Medulla oblongata (tissue), 1 donor: ENCODE data around the gene DENND1A.

Source experiments
- DNase-seq: peaks from one replicate; pipeline ENCODE4 v3.0.0-alpha.2; 2015; ENCODE audit errors: extremely low spot score

The DENND1A gene

DNA sequence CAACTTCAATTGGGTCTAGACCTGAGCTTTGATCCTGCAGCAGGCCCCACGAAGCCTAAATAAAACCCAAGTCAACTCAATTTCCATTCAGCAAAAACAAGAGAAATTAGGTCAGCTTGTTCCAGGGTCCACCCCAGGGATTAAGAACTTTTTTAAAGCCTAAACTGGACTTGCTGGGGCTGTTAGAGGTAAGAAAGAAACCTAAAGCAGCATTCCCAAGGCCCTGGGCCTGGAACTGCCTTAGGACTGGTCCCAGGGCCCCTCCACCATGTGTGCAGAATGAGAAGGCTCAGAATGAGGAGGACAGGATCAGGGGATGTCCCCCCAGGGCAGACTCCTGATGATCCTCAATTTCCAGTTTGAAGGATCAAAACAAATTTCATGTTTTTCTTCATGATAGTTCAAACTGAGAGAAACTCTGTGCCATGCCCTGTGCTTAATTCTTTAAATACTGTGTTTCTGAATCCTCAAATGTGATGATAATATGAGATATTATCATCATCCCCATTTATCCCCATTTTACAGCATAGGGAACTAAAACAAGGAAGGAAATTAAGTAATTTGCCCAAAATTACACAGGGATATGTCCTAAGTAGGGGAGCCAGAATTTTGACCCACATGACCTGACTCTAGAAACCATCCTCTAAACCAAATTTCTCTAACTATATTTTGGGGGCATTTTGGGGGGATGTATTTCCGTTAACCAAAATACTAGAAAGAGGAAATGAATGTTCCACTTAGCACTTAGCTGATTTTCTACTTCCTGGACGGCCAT, 64.5 kb downstream of the DENND1A start:
- DNase-seq = no peak

DNA sequence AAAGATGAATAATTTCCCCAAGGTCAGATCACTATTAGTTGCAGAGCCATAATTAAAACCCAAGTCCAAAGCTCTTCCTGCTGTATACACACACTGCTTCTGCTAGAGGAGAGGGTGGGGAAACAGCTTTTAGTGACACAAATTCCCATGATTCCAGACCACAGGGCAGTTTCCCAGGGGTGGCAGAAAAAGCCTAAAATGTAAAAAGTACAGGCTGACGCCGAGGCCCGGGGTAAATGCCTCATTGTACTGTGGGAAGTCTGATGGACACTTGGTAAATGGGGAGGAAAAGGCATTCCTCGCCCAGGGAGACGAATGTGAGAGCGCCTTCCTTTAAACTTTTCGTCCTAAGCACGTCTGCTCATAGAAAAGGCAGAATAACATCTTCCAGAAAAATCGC, 65.7 kb downstream of the DENND1A start:
- no peak for DNase-seq

DNA sequence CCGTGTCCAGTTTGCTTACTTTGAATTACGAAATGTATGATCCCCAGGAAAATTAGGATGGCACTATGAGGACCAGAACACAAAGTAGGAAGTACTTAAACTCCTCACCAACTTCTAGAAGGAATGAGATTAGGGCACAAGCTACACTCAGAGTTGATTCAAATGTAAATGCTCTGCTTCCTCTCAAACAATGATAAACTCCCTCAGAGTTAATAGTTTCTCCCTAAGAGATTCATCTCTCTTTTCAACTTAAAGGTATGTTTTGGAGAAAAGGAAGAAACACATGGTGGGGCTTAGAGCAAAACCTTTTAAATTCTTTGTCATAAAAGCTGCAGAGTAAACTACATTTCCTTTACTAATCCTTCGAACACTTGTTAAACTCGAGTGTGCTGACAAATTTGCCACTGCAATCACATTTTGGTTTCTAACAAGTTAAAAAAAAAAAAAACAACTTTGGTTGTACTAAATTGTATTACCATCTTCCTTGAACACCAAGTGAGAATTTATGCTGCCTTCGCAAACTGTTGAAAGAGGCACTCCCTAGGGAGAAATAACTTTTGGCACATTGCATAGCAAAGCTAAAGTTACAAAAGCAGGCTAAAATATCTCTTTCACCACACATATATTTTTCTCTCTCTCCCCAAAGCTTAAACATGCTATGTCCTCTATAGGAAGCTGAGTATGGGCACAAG, 66.6 kb downstream of the DENND1A start:
- DNase-seq = no peak

GRCh38 chr9:123861756-123862120, 68.2 kb downstream of the DENND1A start:
- no peak for DNase-seq

DNA sequence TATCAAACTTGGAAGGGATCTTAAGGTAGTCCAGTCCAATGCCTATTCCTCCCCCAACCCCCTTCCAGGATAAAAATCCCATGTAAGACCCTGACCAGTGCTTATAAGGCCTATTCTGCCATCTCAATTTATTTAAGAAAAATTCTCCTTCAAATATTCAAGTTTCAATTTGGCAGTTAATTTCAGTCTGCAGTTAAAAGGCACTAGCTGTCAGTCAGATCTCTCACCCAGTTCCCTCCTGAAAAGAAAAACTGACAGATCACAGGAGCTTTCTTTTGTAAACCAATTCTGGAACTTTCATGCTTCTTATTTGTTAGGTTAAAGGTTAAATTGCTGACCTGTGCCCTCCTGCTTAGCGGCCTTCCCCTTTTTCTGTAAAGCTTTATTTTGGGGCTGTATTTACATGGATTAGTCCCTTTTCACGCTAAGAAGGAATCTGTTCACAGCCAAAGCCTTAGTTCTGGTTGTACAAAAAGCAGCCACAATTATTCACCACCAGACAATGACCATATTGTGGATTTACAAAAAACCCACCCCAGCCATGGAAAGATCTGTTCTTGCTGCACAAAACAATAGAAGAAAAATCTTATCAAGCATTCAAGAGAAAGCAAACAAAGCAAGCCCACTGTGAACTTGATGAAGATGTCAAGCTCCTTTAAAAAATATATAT, 68.7 kb downstream of the DENND1A start:
- peak; percentile 38 for DNase-seq

- peak; percentile 42 for DNase-seq
These were observed 69.3 kb downstream of the DENND1A start for GRCh38 chr9:123860603-123861002.

GRCh38 chr9:123852403-123852802, 77.5 kb downstream of the DENND1A start:
- no peak for DNase-seq

GRCh38 chr9:123851851-123852250, 78.1 kb downstream of the DENND1A start:
- no peak for DNase-seq

DNA sequence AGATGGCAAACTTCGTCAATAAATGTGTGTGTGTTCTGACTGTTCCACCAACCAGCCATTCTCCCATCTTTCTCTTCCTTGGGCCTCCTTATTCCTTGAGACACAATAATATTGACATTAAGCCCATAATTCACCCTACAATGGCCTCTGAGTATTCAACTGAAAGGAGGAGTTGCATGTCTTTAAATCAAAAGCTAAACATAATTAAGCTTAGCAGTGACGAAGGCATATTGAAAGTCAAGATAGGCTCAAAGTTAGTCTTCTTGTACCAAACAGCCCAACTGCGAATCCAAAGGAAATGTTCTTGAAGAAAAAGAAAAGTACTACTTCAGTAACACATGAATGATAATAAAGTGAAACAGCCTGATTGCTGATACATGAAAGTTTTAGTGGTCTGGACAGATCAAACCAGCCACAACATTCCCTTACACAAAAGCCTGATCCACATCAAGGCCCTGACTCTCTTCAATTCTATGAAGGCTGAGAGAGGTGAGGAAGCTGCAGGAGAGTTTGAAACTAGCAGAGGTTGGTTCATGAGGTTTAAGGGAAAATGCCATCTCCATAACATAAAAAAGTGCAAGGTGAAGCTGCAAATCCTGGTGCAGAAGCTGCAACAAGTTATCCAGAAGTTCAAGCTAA, 81.4 kb downstream of the DENND1A start:
- DNase-seq = no peak

DNA sequence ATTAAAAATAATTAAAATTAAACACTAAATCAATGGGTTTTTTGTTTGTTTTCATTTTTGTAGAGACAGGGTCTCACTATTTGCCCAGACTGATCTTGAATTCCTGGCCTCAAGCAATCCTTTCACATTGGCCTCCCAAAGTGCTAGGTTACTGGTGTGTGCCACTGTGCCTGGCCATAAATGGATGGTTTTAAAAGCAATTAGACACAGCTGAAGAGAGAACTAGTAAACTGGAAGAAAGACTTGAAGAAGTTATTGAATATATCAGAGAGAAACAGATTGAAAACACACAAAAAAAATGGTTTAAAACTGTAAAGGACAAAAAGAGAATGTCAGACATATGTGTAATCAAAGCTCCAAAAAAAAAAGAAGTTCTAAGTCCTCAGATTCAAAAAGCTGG, 83.0 kb downstream of the DENND1A start:
- no peak for DNase-seq

GRCh38 chr9:123843703-123844102, 86.2 kb downstream of the DENND1A start:
- no peak for DNase-seq

GRCh38 chr9:123835821-123836220, 94.1 kb downstream of the DENND1A start:
- no peak for DNase-seq

GRCh38 chr9:123834889-123835562, 94.9 kb downstream of the DENND1A start:
- DNase-seq = peak; percentile 80

DNA sequence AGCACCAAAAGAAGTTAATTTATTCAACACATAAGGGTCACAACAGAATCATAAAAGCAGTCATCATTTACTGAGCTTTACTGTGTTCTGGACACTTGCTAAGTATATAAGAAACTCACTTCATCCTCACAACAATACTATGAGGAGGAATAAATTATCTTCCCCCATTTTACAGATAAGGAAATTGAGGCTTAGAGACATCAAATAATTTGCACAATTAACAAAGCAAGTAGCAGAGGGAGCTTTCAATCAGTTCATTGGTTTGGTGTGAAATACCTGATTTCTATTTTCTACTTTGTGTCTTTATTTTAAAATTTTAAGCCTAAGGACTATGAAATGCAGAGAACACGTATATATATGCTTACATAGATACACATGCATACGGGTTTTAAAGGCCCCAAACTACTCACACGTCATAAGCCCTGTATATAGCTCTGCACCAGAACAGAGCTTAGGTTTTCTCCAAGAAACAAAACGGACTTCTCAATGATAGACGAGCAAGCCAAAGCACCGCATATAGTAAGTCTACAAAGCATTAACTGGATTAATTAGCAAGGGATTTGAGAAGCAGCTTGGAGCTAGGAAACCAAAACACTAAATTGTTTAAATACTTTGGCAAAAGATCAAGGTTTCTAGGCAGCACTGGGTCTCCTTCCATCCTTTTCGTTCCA, 95.6 kb downstream of the DENND1A start:
- no peak for DNase-seq

GRCh38 chr9:123832858-123833650, 96.9 kb downstream of the DENND1A start:
- DNase-seq = no peak

DNA sequence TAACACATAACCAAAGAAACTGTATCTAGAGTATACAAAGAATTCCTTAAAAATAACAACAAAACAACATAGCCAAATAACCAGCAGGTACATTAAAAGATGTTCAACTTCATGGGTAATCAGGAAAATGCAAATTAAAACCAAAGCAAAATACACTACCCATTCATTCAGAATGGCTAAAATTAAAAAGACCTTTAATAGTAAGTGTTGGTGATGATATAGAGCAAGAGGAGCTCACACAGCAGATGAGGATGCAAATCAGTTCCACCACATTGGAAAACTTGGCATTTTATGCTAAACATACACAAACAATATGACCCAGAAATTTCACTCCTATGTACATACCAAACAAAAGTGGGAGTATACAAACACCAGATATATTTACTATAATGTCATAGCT, 97.8 kb downstream of the DENND1A start:
- DNase-seq = no peak

- DNase-seq = no peak
These were observed 101.5 kb downstream of the DENND1A start for GRCh38 chr9:123828449-123828848.

GRCh38 chr9:123825342-123826060, 104.4 kb downstream of the DENND1A start:
- DNase-seq = no peak

DNA sequence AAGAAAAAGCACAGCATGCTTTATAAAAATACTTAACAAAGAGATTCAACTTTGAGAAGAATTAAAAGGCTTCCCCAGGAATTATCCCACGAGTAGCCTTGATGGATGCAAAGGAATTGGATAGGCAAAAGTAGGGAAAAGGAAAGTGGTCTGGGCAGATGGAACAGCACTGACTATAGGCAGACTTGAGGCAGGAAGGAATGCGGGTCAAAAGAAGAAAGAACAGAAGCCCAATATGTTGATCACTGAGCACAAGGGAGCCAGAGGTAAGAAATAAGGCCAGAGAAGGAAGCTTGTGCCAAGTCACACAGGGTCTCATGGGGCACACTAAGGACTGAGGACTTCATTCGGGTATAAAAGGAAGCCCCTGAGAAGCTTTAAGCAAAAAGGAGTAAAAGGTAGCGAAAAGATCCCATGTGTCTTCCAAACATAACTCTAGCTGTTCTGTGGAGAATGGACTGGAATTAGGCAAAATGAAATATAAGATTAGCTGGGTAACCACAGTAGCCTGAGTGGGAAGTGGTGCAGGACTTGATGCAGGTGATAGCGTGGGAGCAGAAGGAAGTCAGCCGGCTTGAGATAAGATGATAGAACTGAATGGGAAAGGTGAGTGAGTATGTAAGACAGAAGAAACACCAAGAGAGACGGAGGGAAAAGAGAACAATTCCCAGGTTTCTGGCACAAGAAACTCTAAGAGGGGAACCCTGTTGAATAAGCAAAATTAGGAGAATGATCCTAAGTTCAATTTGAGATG, 106.6 kb downstream of the DENND1A start:
- no peak for DNase-seq
